T1000 (cell line): ENCODE data around the gene DUS4L.
"Not testable (repeated sequence)": the region's sequence is repeated elsewhere in the genome, so short reads cannot be mapped to it uniquely, and the experiment has no call there.

Source experiments
- DNase-seq: peaks from one replicate; lab custom pipeline; 2025; ENCODE audit warnings: mixed read lengths; lab: John Stamatoyannopoulos, UW

Gene DUS4L, protein sequence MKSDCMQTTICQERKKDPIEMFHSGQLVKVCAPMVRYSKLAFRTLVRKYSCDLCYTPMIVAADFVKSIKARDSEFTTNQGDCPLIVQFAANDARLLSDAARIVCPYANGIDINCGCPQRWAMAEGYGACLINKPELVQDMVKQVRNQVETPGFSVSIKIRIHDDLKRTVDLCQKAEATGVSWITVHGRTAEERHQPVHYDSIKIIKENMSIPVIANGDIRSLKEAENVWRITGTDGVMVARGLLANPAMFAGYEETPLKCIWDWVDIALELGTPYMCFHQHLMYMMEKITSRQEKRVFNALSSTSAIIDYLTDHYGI

DNA sequence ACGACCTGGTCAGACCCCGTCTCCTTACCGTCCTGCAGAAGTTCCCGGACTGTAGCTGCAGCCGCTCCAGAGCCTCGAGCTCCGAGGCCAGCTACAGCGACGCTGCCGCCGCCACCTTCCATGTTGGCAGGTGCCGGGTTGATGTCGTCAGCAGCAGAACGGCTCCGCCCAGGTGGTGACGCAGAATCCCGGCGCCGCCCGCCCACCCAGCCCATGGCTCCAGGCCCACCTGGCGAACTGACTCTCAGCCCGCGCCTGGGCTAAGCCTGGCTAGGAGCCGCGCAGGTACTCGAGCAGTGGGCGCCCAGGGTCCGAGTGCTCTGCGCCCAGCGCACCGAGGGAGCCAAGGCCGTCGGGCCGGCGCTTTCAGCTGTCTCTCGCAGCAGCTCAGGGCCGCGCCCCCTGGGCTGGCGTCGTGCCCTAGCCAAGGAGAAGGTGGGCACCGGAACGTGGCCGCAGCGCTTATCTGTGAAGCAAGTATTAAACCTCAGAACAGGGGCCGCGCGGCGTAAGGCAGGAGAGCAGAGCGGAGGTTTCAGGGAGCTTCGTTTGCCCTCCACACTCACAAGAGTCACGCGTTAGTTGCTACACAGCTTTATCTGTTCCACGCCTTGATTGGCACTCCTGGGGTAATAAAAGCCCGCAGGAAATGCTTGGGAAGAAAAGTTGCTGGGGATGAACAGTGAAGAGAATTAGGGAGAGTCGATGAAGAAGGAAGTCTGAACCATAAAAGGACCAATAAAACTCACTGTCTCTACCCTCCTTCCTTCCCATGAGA lies at the start of gene DUS4L, which contains the start of gene COG5:
Gene DUS4L, plus strand, starts transcription at position 197 of the 778 bp plus-strand sequence. CDS start 3,100 bp downstream, outside the sequence.
Gene COG5, minus strand, starts transcription at position 146 of the 778 bp plus-strand sequence. Its CDS starts 24 bp downstream, at position 122.
- peak; percentile 46 for DNase-seq

DNA sequence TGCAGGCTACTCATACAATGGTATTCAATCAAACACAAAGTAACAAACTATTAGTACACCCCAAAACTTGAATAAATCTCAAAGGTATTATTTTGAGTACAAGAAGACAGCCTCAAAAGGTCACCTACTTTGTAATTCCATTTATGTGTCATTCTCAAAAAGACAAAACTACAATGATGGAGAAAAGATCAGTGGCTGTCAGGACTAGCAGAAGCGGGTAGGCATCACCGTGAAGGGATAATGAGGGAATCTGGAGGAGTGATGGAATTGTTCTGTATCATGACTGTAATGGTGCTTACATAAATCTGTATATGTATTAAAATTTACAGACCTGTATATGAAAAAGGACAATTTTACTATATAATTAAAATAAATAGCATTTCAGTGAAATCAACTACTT lies 37.1 kb upstream of the DUS4L start:
- DNase-seq, result no peak

DNA sequence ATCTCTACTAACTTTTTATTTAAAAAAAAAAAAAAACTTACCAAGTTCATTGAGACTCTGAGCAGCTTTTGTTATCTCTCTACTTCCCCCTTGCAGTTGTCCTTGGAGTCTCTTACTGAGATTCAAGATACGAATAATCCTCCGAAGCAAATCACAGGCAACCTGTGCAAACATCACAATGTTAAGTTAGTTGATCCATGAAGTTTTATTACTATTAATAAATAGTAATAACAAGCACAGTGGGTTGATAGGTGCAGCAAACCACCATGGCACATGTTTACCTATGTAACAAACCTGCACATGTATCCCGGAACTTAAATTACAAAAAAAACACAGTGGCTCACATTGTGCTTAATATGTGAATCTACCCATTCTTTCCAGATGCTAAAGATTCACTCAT lies 36.6 kb upstream of the DUS4L start:
- DNase-seq, result no peak

DNA sequence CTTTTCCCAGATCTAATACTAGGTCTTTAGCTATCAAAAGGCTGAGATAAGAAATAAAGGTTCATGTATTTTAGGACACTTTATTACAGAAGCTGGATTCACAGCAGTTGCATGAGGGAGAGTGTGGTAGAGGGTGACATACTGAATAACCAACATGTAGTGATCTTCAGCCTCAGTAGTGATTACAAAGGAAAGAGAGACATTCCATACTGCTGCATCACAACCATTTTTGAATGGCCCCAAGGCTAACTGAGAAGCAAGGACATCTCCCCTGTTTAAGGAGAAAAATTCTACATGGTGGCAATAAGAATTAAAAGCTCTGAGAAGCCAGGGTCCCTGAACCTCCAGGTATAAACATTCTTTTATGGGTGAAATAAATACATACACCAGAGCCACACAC lies 35.3 kb upstream of the DUS4L start:
- DNase-seq, result no peak

DNA sequence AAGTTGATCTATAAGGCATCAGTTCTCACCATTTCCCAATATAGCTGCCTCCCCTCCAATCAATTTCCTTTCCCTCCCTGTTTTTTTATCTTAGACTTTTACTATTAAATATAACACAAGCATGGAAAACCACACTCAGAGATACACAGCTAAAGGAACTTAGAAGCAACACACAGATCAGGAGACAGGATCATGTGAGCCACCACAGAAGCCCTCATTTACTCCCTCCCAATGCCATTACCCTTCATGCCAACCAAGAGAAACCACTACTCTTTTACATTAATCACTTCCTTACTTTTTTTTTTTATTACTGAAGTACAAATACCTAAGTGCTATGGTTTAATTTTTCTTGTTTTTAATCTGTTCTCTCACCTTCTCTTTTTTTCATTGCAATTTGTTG lies 33.0 kb upstream of the DUS4L start:
- no peak for DNase-seq

DNA sequence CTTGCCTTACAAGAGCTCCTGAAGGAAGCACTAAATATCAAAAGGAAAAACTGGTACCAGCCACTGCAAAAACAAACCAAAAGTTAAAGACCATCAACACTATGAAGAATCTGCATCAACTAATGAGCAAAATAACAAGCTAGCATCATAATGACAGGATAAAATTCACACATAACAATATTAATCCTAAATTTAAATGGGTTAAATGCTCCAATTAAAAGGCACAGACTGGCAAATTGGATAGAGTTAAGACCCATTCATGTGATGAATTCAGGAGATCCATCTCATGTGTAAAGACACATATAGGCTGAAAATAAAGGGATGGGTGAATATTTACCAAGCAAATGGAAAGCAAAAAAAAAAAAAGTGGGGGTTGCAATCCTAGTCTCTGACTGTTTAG lies 29.6 kb upstream of the DUS4L start:
- no peak for DNase-seq

DNA sequence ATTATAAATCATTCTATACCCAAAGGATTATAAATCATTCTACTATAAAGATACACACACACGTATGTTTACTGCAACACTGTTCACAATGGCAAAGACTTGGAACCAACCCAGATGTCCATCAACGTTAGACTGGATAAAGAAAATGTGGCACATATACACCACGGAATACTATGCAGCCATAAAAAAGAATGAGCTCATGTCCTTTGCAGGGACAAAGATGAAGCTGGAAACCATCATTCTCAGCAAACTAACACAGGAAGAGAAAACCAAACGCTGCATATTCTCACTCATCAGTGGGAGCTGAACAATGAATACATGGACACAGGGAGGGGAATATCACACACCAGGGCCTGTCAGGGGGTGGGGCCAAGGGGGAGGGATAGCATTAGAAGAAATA lies 26.5 kb upstream of the DUS4L start:
- DNase-seq, result not testable (repeated sequence)

DNA sequence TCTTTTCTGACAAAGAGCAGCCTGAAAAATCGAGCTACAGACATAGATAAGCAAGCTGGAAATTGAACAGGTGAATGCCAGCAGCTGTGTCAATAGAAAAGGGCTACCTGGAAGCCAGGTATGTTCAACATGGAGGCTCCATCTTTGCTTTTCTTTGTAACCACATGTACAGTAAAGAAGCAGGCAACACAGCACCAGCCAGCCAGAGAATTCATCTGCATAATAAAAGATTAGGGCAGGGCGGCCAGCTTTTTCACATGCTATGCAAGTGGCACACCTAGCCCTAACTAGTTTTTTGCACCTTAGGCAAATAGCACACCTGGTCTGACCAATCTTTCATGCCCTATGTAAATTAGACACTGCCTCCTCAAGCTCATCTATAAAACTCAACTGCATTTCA lies 25.8 kb upstream of the DUS4L start:
- no peak for DNase-seq

DNA sequence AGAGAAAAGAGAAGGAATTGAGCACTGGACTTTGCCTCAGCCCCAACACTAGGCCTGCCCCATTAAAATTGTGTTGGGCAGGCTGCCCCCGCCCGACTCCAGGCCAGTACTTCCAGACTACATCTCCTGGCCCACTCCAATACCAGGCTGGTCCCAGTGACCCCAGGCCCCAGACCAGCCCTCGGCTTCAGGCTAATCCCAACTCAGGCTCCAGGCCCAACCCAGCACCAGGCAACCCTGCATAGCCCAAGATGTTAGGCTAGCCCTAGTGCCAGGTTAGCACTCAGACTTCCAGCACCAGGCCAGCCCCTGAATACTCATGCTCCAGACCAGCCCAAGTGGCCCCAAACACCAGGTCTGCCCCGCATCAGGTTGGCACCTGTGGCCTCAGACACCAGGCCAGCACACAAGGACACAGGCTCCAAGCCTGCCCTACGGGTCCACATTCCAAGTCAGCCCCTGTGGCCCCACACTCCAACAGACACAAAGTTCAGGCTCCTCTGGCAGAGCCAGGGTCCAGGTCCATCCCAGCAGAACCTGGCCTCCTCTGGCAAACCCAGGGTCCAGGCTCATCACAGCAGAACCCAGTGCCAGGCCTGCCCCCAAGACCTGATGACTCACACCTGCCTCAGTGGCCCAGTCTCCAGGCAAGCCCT lies 20.3 kb upstream of the DUS4L start:
- DNase-seq, result no peak

DNA sequence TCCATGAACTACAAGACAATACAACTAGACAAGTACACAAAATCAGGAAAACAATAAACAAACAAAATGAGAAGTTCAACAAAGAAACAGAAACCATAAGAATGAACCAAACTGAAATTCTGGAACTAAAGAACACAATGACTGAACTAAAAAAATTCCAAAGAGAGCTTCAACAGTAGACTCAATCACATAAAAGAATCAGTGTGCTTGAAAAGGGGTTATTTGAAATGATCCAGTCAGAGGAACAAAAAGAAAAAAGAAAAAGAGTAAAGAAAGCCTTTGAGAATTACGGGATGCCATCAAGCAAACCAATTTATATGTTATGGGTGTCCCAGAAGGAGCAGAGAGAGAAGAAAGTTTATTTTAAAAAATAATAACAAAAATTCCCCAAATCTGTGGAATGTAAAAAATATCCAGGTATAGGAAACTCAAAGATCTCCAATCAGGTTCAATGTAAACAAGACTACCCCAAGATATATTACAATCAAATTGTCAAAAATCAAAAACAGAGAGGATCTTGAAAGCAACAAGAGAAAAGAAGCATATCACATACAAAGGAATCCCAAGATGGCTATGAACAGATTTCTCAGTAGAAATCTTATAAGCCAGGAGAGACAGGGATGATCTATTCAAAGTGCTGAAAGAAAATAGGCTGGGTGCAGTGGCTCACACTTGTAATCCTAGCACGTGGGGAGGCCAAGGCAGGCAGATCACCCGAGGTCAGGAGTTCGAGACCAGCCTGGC lies 18.8 kb upstream of the DUS4L start:
- DNase-seq, result no peak

DNA sequence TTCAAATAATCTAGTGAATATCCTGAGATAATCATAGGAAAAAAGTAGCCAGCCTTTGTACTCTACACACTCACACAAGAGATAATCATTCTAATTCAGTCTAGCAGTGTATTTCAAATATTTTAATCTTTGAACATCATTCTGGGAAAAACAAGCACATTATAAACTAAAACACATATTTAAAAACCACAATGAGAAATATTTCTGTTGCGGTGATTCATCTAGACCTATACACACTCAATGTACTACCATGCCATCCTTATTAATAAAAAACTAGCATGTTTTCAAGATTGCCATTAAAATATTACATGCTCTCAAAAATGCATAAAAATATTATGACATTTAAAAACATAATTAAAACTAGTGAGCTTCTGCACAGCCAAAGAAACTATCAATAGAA lies 11.8 kb upstream of the DUS4L start:
- DNase-seq, result no peak

DNA sequence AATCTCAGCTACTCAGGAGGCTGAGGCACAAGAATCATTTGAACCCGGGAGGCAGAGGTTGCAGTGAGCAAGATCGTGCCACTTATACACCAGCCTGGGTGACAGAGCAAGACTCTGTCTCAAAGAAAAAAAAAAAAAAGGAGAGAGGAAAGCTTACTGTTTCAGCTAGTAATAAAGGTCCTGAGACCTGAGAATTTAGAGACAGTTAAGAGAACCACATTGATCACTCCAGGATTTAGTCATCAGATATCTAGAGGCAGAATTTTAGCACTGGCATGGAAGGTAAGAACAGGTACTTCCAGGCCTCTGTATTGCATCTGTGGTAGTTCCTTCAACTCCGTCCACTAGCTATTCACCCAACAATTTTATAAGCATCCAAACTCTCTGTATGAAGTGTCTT lies 7.9 kb upstream of the DUS4L start:
- DNase-seq, result no peak

DNA sequence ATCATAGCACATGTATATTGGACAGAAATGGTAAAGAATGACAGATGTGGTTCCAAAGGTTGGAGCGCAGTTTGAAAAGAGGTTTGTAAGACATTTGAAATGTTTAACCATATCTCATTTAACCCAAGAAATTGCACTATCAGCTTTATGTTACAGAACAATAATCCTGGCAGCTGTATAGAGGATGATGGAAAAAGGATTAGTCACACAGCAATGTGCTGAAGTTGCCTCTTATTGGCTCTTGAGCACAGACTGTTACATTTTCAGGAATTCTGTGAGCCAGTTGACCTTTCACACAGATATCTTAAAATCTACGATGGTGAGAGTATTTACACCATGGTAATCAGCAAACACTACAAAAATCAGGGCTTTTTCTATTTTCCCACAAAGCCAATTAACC lies 3.9 kb upstream of the DUS4L start:
- no peak for DNase-seq

DNA sequence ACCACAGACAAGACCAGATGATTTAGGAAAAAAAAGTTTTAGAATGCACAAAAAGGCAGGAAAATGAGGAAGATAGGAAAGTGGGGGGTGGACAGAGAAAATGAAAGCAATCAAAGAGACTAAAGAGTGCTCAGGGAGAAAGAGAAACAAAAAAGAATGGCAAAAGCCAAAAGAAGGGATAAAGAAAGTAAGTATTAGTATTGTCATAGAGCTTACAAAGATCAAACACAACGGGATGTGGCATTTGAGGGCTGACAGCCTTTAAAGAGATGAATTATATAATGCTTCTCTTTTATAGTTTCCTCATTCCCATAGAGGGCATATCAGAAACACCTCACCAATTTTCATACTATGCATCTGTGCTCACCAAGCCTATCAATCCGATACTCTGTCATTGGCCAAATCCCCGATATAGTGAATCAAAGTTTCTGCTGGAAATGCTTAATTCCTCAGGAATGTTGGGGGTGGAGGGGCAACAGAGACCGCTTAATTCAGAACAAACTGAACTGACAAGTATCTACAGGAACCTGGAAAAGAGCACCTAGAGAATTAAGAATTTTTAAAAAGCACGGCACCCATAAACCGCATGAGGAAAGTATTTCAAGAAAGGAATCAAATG lies 2.8 kb upstream of the DUS4L start:
- DNase-seq, result no peak

DNA sequence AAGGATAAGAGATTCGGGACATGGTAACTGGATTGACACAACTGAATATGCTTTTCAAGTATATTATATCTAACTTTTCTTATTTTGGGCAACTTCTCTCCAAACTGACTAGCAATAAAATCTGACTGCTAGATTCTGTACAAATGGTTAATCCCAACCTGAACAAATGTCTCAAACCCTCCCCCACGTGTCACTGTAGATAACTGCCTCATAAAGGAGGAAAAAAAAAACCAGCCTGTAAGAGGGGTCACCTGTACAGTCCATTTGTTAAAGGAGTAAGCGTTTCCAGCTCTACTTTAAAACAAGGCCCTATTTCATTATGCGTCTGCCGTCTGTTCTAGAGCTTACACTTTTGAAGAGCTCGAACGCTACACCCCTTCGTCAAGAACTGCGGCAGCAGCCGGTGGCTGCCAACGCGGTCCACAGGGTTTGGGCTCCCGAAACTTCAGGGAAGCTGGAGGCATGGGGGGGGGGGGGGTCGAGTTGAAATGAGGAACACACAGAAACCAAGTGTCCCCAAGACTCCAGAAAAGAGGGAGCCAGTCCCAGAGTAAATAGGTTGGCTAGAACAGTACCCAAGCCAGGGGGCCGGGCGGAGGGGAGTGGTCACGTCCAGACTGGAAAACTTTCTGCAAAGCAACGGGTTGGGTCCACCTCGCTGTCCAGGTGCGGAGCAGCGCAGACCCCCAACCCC lies 543 bp upstream of the DUS4L start:
- no peak for DNase-seq

DNA sequence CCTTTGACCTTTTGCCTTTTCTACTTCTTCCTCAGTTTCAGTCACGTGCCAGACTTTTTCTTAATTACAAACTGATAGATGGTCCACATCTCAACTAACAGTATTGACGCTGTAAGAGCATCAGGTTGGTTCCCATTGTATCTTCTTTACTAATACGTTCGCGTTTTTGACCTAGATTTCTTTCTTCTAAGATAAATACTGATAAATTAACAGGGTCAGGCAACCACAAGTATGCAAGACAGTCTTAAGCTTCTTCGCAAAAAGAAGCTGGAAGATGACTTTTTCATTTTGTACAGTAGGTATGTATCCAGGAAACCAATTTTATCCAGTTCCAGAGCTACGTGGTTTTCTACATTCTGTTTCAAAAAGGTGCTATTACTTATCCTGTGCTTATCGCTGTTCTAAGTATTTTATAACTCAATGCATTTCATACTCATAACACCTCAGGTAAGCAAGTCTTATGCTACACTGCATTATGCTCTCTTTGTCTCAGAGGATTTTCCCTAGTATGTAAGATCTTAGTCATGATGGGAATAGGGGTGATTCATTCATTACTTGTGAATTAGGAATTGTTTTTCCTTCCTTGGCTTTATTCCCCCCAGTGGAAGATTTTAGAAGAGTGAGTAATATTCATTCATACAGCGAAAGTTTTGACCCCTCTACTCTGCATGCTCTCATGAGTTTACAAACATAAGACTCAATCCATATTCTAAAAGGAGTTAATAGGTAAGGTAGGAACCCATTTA lies 955 bp downstream of the DUS4L start:
- DNase-seq, result no peak

DNA sequence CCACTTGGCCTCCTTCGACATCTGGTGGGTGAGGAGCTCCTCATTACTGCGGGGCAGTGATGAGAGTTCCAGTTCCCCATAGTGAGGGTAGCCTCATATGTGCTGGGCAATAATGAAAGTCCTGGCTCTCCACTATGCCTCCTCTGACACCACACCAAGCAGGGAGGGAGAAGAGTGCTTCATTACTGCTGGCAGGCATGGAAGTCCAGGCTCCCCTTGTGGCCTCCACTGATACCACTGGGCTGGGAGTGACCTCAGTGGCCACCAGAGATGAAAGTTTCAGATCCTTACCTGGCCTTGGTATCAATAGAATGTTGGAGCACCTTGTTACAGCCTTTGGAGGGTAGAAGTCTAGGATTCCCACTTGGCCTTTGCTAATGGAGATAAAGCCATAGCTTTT lies 6.5 kb downstream of the DUS4L start:
- DNase-seq, result no peak

DNA sequence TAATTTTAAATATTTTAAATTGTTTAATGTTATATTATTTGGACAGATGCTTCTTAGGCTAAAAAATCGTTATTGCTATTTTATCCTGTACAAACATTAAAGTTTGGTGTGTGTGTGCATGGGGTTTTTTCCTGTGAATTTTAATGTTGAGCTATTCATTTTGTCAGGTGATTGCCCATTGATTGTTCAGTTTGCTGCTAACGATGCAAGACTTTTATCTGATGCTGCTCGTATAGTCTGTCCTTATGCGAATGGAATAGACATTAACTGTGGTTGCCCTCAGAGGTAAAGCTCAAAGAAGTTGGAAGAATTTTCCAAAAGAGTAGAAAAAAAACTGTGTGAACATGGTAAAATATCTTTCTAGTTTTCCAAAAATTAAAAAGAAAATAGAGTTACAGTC lies 9.8 kb downstream of the DUS4L start:
- no peak for DNase-seq

DNA sequence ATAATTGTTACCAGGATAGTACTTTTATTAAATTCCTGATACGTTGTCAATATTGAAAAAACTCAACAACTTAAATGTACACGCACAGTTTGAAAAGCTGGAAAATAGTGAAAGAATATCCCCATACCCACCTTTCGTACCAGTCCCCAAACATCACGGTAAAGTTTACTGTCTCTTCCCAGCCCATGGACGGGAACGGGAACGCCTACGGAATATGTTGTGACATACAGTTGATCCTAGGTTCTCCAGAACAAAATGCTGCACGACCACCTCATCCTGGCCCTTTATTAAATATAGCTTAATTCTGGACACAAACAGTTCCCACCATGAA lies 15.7 kb downstream of the DUS4L start:
- no peak for DNase-seq

DNA sequence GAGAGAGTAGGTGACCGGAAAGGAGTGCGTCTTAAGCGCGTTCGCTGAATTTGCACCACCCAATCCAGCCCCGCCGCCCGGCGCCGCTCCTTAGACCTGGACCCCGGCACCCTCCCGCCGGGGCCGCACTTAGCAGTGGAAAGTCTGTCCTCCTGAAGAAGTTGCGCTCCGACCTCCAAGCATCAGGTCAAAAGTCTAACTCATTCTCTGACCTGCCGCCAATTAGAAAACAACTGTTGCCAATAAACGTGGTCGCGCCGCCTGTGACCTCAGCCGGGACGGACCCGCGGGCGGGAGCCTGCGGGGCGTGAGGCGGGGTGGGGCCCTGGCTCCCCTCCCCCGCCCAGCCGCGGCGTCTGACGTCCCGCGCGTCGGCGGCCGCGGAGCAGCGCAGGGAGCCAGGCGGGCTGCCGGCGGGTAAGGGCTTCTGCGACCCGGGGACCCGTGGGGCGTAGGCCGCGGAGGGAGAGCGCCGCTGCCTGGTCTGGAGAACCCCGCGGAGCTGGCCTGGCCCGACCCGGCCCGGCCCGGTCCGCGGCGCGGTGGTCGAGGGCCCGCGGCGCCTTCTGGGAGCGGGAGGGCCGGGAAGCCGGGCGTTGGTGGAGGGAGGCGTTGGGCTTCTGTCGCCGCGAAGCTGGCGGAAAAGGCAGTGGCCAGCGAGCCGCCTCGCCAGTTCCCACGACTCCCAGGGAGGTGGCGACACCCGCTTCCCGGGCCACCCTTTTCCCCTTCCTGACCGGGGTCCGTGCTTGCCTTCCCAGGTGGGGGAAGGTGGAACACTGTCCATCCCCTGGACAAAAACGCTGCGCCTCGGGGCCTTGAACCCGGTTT lies 16.3 kb downstream of the DUS4L start, which contains the start of gene BCAP29:
Gene BCAP29, plus strand, starts transcription at position 362 of the 831 bp plus-strand sequence. CDS start 527 bp downstream, outside the sequence.
- peak; percentile 52 for DNase-seq
